ENCODE data around the gene ANKMY1. TPM values are rescaled to one million over a fixed set of nuclear protein-coding genes. Genes with fewer than 3 reads are reported as not detected.

The ANKMY1 gene
- total RNA-seq, 4 donors from 2014 or later = 8.2 to 23.8 (median 17.1) TPM

DNA sequence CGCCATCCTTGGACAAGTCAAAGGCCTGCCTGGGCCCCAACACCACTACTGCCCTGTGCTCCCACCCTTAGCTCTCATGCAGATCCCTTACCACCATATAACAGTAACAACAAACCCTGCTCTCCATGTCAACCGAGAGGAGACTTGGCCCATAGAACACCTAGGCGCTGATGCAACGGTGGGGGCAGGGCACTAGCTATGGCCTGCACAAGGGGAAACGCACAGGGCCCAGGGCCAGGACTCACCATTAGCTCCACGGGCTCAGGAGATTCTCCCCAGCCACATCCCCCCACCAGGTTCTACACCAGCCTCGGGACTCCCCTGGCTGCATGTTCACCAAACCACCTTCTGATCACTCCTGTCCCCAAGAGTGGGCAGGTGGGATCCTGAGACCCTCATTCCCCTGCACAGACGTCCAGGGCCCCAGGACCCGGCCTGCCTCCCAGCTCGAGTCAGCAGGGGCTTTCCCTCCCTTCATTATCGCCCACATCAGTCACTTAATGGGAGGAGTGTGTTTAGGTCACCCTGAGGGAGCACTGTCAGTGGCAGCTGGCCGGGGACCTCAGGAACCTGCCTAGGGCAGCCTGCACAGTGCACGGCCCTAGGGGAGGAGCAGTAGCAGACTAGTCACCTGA, 29.3 kb downstream of the ANKMY1 start:
- no peaks in the 10 kb centered on the region for H3K4me1 ChIP-seq
- no peak overlapping the region for H3K4me3 ChIP-seq
- H3K9me3 ChIP-seq = peaks cover 0 to 38% (median 17%) of the 10 kb centered on the region in 3 donors
- no peak overlapping the region for H3K27ac ChIP-seq
- no peak for DNase-seq
- H3K27me3 ChIP-seq = no peaks in the 10 kb centered on the region
- H3K36me3 ChIP-seq = peaks cover 0 to 88% (median 1%) of the 10 kb centered on the region in 3 donors
- 97% methylated on average over 4 of the region's 13 CpGs; no CpG with 5 or more reads in 1 of the 2 donors for WGBS, 2 donors
- TF ChIP-seq POLR2A (IDR thresholded peaks at IDR 0.05) = no peak
- TF ChIP-seq, protein P1, sequence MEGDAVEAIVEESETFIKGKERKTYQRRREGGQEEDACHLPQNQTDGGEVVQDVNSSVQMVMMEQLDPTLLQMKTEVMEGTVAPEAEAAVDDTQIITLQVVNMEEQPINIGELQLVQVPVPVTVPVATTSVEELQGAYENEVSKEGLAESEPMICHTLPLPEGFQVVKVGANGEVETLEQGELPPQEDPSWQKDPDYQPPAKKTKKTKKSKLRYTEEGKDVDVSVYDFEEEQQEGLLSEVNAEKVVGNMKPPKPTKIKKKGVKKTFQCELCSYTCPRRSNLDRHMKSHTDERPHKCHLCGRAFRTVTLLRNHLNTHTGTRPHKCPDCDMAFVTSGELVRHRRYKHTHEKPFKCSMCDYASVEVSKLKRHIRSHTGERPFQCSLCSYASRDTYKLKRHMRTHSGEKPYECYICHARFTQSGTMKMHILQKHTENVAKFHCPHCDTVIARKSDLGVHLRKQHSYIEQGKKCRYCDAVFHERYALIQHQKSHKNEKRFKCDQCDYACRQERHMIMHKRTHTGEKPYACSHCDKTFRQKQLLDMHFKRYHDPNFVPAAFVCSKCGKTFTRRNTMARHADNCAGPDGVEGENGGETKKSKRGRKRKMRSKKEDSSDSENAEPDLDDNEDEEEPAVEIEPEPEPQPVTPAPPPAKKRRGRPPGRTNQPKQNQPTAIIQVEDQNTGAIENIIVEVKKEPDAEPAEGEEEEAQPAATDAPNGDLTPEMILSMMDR (IDR thresholded peaks at IDR 0.05) = no peak
- intact Hi-C loops (cut with DNase I) = no loop called here

DNA sequence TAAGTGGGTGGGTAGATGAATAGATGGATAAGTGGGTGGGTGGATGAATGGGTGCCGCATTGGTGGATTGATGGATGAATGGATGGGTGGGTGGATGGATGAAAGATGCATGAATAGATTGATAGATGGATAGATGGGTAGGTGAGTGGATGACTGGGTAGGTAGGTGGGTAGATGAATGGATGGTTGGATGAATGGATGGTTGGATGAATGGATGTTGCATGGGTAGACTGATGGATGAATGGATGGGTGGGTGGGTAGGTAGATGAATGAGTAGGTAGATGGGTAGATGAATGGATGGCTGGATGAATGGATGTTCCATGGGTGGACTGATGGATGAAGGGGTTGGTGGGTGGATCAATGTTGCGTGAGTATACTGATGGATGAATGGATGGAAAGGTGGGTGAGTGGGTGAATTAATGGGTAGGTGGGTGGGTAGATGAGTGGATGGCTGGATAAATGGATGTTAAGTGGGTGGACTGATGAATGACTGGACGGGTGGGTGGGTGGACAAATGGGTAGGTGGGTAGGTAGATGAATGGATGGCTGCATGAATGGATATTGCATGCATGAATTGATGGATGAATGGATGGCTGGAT, 30.5 kb downstream of the ANKMY1 start:
- Histone ChIP-seq H3K9me3 (peaks cover 0 to 29% (median 9%) of the 10 kb centered on the region in 3 donors), H3K27ac (no peak overlapping the region), H3K27me3 (no peaks in the 10 kb centered on the region), H3K4me1 (no peaks in the 10 kb centered on the region), H3K4me3 (no peak overlapping the region), H3K36me3 (peaks cover 0 to 89% (median 14%) of the 10 kb centered on the region in 3 donors)
- WGBS, 2 donors = 72 to 73% methylated on average over 3 of the region's 3 CpGs
- TF ChIP-seq, protein P1 (IDR thresholded peaks at IDR 0.05) = no peak
- TF ChIP-seq POLR2A (IDR thresholded peaks at IDR 0.05) = no peak
- no peak for DNase-seq
- intact Hi-C loops (cut with DNase I) = no loop called here

DNA sequence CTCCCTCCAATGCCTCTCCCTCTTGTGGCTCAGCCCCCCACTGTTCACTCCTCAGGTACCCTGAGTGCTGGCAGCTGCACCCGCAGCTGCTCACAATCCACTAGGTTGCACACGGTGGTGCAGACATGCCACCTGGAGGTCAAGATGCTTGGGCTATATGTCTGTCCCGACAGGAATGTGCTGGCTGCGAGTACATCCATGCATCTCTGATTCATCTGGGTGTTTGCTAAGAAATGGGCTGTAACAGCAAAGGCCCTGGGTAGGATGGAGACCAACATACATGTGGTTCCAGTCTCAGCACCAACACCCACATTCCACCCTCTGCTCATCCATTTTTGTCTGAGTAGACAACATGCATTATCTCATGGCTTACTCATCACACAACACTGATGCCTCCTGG, 31.3 kb downstream of the ANKMY1 start:
- TF ChIP-seq, protein P1 (IDR thresholded peaks at IDR 0.05) = no peak
- Histone ChIP-seq H3K4me3 (no peak overlapping the region), H3K4me1 (no peaks in the 10 kb centered on the region), H3K9me3 (peaks cover 0 to 22% (median 5%) of the 10 kb centered on the region in 3 donors), H3K27ac (no peak overlapping the region), H3K27me3 (no peaks in the 10 kb centered on the region), H3K36me3 (peaks cover 0 to 87% (median 14%) of the 10 kb centered on the region in 3 donors)
- WGBS, 2 donors = 77 to 88% methylated on average over 3 of the region's 4 CpGs
- intact Hi-C loops (cut with DNase I) = no loop called here
- DNase-seq = no peak

DNA sequence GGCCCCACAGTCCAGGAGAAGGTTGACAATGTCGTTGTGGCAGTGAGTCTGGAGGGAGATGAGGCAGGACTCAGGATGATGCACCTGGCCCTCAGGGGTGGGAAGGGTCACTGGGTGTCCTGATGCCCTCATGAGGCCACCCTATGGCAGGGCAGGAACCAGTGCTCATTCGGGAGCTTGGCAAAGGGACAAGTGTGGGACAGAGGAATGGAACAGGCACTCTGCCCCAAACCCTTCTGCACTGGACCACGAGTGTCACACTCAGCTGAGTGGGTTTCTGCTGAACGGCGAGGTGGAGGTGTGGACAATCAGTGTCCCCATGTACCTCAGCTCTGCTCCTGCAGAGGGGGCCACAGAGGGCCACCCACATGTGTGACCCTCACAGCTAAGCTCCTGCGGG, 32.0 kb downstream of the ANKMY1 start:
- Histone ChIP-seq H3K4me3 (no peak overlapping the region), H3K27me3 (peaks cover 0 to 3% (median 0%) of the 10 kb centered on the region in 4 donors), H3K9me3 (peaks cover 0 to 15% (median 5%) of the 10 kb centered on the region in 3 donors), H3K4me1 (no peaks in the 10 kb centered on the region), H3K27ac (no peak overlapping the region), H3K36me3 (peaks cover 0 to 79% (median 14%) of the 10 kb centered on the region in 3 donors)
- 98% methylated on average over 6 of the region's 6 CpGs; no CpG with 5 or more reads in 1 of the 2 donors for WGBS, 2 donors
- DNase-seq = no peak
- intact Hi-C loops (cut with DNase I) = no loop called here
- TF ChIP-seq POLR2A (IDR thresholded peaks at IDR 0.05) = no peak
- TF ChIP-seq, protein P1 (IDR thresholded peaks at IDR 0.05) = no peak

DNA sequence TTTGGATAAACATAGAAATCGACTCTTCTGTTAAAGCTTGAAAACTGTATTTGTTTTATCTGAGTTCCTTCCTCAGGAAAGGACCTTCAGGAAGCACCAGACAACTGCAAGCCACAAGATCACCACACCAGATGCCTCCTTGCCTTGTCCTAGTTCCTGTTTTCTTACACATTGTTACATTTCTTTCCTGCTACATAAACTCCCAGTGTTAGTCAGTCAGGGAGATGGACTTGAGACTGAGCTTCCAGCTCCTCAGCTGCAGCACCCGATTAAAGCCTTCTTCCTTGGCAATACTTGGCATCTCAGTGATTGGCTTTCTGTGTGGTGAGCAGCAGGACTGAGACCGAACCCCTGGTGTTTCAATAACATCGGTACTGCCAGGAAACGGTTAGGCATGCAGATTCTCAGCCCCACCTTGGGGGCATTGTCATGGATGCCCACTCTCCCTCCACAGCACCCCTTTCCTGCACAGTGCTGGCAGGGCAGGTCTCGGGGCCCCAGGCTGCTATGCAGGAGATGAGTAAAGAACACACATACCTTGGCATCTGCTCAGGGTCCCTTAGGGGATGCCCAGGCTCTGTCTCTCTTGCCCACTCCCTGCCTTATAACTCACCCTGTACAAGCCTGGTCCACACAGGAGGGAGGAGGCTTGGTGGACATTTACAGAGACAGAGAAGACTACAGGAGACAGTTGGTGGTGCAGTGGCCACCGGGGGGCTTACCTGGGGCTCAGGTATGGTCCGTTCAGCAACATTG, 32.6 kb downstream of the ANKMY1 start:
- no peak overlapping the region for H3K4me3 ChIP-seq
- no peak overlapping the region for H3K27ac ChIP-seq
- TF ChIP-seq POLR2A (IDR thresholded peaks at IDR 0.05) = no peak
- TF ChIP-seq, protein P1 (IDR thresholded peaks at IDR 0.05) = no peak
- H3K4me1 ChIP-seq = peaks cover 0 to 5% (median 3%) of the 10 kb centered on the region in 3 donors
- 82 to 90% methylated on average over 4 to 8 of the region's 8 CpGs for WGBS, 2 donors
- peaks cover 0 to 15% (median 5%) of the 10 kb centered on the region in 3 donors for H3K9me3 ChIP-seq
- intact Hi-C loops (cut with DNase I) = no loop called here
- no peak for DNase-seq
- peaks cover 0 to 73% (median 14%) of the 10 kb centered on the region in 3 donors for H3K36me3 ChIP-seq
- H3K27me3 ChIP-seq = peaks cover 0 to 9% (median 0%) of the 10 kb centered on the region in 4 donors
